ENCODE results near the gene ADRA2B.

Gene ADRA2B

GRCh38 chr2:96108541-96109360, 7.6 kb downstream of the ADRA2B start:
- no peaks in the 10 kb centered on the region for H3K27me3 Mint-ChIP-seq
- H3K9me3 Mint-ChIP-seq = no peaks in the 10 kb centered on the region
- H3K27ac Mint-ChIP-seq = no peak overlapping the region
- H3K4me1 Mint-ChIP-seq = no peaks in the 10 kb centered on the region
- H3K36me3 Mint-ChIP-seq = peaks cover 1% of the 10 kb centered on the region
- no peak overlapping the region for H3K4me3 Mint-ChIP-seq

- Mint-ChIP-seq H3K27me3 (no peaks in the 10 kb centered on the region), H3K4me1 (no peaks in the 10 kb centered on the region), H3K4me3 (no peak overlapping the region), H3K36me3 (peaks cover 1% of the 10 kb centered on the region), H3K9me3 (no peaks in the 10 kb centered on the region), H3K27ac (no peak overlapping the region)
Measured at GRCh38 chr2:96108151-96108540, 8.2 kb downstream of the ADRA2B start.

- H3K36me3 Mint-ChIP-seq = peaks cover 1% of the 10 kb centered on the region
- H3K4me1 Mint-ChIP-seq = no peaks in the 10 kb centered on the region
- H3K27ac Mint-ChIP-seq = no peak overlapping the region
- H3K9me3 Mint-ChIP-seq = no peaks in the 10 kb centered on the region
- H3K4me3 Mint-ChIP-seq = no peak overlapping the region
- H3K27me3 Mint-ChIP-seq = no peaks in the 10 kb centered on the region
Measured at GRCh38 chr2:96107708-96108065, 8.7 kb downstream of the ADRA2B start.

GRCh38 chr2:96106991-96107707, 9.2 kb downstream of the ADRA2B start:
- H3K27ac Mint-ChIP-seq = no peak overlapping the region
- H3K9me3 Mint-ChIP-seq = no peaks in the 10 kb centered on the region
- no peak overlapping the region for H3K4me3 Mint-ChIP-seq
- H3K36me3 Mint-ChIP-seq = peaks cover 1% of the 10 kb centered on the region
- H3K4me1 Mint-ChIP-seq = no peaks in the 10 kb centered on the region
- H3K27me3 Mint-ChIP-seq = no peaks in the 10 kb centered on the region

GRCh38 chr2:96105994-96106715, 10.2 kb downstream of the ADRA2B start:
- H3K9me3 Mint-ChIP-seq = no peaks in the 10 kb centered on the region
- H3K4me3 Mint-ChIP-seq = no peak overlapping the region
- H3K27me3 Mint-ChIP-seq = no peaks in the 10 kb centered on the region
- H3K27ac Mint-ChIP-seq = no peak overlapping the region
- no peaks in the 10 kb centered on the region for H3K4me1 Mint-ChIP-seq
- H3K36me3 Mint-ChIP-seq = peaks cover 1% of the 10 kb centered on the region

GRCh38 chr2:96105152-96105915, 11.0 kb downstream of the ADRA2B start:
- Mint-ChIP-seq H3K36me3 (peaks cover 1% of the 10 kb centered on the region), H3K27ac (no peak overlapping the region), H3K27me3 (no peaks in the 10 kb centered on the region), H3K9me3 (no peaks in the 10 kb centered on the region), H3K4me3 (no peak overlapping the region), H3K4me1 (no peaks in the 10 kb centered on the region)

GRCh38 chr2:96104487-96104861, 11.9 kb downstream of the ADRA2B start:
- H3K36me3 Mint-ChIP-seq = peaks cover 1% of the 10 kb centered on the region
- H3K27ac Mint-ChIP-seq = no peak overlapping the region
- no peaks in the 10 kb centered on the region for H3K9me3 Mint-ChIP-seq
- no peaks in the 10 kb centered on the region for H3K4me1 Mint-ChIP-seq
- no peaks in the 10 kb centered on the region for H3K27me3 Mint-ChIP-seq
- no peak overlapping the region for H3K4me3 Mint-ChIP-seq

GRCh38 chr2:96103761-96104486, 12.4 kb downstream of the ADRA2B start:
- no peaks in the 10 kb centered on the region for H3K27me3 Mint-ChIP-seq
- peaks cover 1% of the 10 kb centered on the region for H3K36me3 Mint-ChIP-seq
- H3K4me3 Mint-ChIP-seq = no peak overlapping the region
- no peaks in the 10 kb centered on the region for H3K9me3 Mint-ChIP-seq
- H3K4me1 Mint-ChIP-seq = no peaks in the 10 kb centered on the region
- H3K27ac Mint-ChIP-seq = no peak overlapping the region

GRCh38 chr2:96103187-96103601, 13.2 kb downstream of the ADRA2B start:
- Mint-ChIP-seq H3K27ac (no peak overlapping the region), H3K4me1 (no peaks in the 10 kb centered on the region), H3K27me3 (no peaks in the 10 kb centered on the region)

GRCh38 chr2:96102596-96103186, 13.7 kb downstream of the ADRA2B start:
- no peaks in the 10 kb centered on the region for H3K9me3 Mint-ChIP-seq
- no peaks in the 10 kb centered on the region for H3K4me1 Mint-ChIP-seq
- H3K27ac Mint-ChIP-seq = no peak overlapping the region
- no peak overlapping the region for H3K4me3 Mint-ChIP-seq
- H3K27me3 Mint-ChIP-seq = no peaks in the 10 kb centered on the region
- peaks cover 1% of the 10 kb centered on the region for H3K36me3 Mint-ChIP-seq

More at GRCh38 chr2:96103187-96103601, 13.2 kb downstream of the ADRA2B start:
- Mint-ChIP-seq H3K36me3 (peaks cover 1% of the 10 kb centered on the region), H3K9me3 (no peaks in the 10 kb centered on the region), H3K4me3 (no peak overlapping the region)

GRCh38 chr2:96100893-96101304, 15.5 kb downstream of the ADRA2B start:
- peaks cover 1% of the 10 kb centered on the region for H3K36me3 Mint-ChIP-seq
- H3K4me1 Mint-ChIP-seq = no peaks in the 10 kb centered on the region
- H3K27me3 Mint-ChIP-seq = no peaks in the 10 kb centered on the region
- no peak overlapping the region for H3K4me3 Mint-ChIP-seq
- H3K27ac Mint-ChIP-seq = no peak overlapping the region
- H3K9me3 Mint-ChIP-seq = no peaks in the 10 kb centered on the region

GRCh38 chr2:96099861-96100798, 16.2 kb downstream of the ADRA2B start:
- H3K27me3 Mint-ChIP-seq = no peaks in the 10 kb centered on the region
- no peaks in the 10 kb centered on the region for H3K4me1 Mint-ChIP-seq
- no peak overlapping the region for H3K27ac Mint-ChIP-seq
- peaks cover 1% of the 10 kb centered on the region for H3K36me3 Mint-ChIP-seq
- no peaks in the 10 kb centered on the region for H3K9me3 Mint-ChIP-seq
- H3K4me3 Mint-ChIP-seq = no peak overlapping the region

- H3K4me3 Mint-ChIP-seq = no peak overlapping the region
- H3K4me1 Mint-ChIP-seq = no peaks in the 10 kb centered on the region
- H3K36me3 Mint-ChIP-seq = no peaks in the 10 kb centered on the region
- no peaks in the 10 kb centered on the region for H3K9me3 Mint-ChIP-seq
- no peak overlapping the region for H3K27ac Mint-ChIP-seq
- no peaks in the 10 kb centered on the region for H3K27me3 Mint-ChIP-seq
Measured at GRCh38 chr2:96098900-96099590, 17.3 kb downstream of the ADRA2B start.
